HG03558 (cell line): ENCODE results near the gene AKAP13.
A peak's percentile ranks its signal among the peaks of the same experiment; 100 is the strongest.

Experiments used
- ATAC-seq: cut with Tn5 transposase; IDR thresholded peaks from one replicate; pipeline ENCODE4 v1.9.1; 2021; ENCODE audit warnings: moderate number of reproducible peaks; ENCODE audit not compliant: unreplicated experiment; ENCODE audit errors: extremely low read depth

Gene AKAP13

DNA sequence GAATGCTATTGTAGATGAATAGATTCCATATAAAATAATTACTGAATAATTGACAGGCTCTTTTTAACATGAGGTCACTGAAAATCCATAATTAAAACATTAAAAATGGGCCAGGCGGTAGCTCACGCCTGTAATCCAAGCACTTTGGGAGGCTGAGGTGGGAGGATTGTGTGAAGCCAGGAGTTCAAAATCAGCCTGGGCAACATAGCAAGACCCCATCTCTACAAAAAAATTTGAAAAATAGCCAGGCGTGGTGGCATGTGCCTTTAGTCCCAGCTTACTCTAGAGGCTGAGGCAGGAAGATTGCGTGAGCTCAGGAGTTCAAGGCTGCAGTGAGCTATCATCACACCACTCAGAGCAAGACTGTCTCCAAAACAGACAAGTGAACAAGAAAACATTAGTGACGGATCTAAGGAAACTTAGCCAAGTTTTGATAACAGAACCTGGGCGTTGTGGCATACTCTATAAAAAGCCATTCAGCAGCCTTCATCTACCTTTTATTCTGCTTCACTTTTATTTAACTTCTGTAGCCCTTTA is 303.8 kb downstream of the AKAP13 start:
- no peak for ATAC-seq

DNA sequence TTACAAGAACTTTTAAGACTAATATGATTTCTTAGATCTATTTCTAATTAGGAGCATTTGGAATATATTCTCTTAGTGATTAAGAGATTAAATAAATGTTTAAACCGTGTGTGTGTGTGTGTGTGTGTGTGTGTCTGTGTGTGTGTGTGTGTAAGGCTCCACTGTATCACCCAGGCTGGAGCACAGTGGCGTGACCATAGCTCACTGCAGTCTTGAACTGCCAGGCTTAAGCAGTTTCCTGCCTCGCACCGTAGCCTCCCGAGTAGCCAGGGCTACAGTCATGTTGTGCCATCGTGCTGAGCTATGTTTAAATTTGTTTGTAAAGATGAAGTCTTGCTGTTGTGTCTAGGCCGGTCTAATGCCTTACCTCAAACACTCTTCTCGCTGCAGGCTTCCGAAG is 305.0 kb downstream of the AKAP13 start:
- ATAC-seq: no peak

DNA sequence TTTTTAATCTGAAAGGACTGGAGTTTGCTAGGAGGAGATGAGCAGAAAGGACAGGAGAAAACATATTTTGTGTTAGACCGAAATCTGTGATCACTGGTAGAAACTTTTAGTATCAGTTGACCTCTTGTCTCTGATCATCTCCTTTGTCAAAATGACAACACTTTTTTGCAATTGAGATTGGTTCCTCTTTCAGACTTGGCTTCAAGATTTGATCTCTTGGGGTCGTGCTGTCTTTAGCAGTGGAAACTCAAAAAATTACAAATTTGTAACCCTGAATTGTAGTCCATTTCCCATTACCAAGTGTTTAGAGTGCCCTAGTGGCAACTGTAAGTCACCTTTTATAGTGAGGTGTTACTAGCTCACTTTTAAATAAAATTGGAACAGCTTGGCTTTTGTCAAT is 306.9 kb downstream of the AKAP13 start:
- no peak for ATAC-seq

DNA sequence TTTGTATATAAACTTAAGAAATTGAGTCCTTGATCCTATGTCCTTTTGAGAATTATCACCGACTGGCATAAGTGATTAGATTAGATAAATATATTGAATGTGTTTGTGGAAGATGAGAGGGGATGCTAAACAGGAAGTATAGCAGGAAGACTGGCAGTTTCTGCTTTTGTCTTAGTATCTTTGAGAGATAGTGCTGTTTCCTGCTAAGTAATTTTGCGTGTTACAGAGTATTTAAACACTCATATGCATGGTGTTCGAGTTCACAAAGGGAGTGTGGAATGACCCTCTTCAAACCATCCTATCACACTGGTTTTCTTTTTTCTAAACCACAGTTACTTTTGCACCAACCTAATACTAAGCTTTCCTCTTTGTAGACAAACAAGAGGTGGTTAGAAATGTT is 308.3 kb downstream of the AKAP13 start:
- no peak for ATAC-seq

DNA sequence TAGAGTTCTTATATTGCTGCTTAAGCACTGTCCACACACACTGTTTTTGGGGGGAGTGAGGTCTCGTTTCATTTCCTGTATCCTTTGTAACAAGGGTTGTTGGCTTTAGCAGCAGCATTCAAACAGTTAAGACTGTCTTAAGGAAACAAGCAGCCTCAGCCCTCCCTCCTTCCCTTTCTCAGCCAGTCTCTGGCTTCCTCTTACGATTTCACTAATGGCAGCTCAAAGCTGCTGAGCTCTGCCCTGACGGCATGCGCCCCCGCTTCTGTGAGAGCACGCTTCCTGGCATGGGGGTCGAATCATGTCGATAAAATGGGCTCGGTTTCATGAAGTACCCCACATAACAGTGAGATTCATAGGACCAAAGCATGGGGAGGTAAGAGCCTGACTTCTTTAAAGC is 309.3 kb downstream of the AKAP13 start:
- peak; percentile 22 for ATAC-seq

DNA sequence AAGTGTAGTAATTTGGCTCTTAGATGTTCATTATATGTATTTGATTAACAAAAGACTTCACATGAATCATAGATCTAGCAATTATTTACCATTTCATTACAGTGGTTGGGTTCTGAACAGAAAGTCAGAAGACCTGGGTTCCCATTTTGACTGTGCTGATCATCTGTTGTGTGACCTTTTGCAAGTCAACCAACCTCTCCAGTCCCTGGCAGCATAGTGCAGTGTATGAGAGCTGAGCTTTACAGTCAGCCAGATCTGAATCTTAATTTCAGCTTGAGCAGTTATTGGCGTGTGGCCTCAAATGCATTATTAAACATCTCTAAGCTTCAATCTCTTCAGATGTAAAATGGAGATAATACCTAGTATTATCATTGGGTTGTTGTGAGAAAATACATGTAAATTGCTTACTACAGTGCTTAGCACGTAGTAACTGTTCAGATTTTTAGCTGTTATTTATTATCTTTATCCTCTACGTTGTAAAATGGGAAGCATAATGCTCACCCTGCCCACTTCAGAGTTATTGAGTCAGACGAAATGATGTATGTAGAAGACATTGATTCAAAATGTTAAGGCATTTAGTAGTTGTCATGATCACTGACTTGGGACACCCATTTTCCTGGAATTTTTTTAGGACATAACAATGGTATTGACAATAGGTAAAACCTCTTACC is 310.3 kb downstream of the AKAP13 start:
- peak; percentile 35 for ATAC-seq

DNA sequence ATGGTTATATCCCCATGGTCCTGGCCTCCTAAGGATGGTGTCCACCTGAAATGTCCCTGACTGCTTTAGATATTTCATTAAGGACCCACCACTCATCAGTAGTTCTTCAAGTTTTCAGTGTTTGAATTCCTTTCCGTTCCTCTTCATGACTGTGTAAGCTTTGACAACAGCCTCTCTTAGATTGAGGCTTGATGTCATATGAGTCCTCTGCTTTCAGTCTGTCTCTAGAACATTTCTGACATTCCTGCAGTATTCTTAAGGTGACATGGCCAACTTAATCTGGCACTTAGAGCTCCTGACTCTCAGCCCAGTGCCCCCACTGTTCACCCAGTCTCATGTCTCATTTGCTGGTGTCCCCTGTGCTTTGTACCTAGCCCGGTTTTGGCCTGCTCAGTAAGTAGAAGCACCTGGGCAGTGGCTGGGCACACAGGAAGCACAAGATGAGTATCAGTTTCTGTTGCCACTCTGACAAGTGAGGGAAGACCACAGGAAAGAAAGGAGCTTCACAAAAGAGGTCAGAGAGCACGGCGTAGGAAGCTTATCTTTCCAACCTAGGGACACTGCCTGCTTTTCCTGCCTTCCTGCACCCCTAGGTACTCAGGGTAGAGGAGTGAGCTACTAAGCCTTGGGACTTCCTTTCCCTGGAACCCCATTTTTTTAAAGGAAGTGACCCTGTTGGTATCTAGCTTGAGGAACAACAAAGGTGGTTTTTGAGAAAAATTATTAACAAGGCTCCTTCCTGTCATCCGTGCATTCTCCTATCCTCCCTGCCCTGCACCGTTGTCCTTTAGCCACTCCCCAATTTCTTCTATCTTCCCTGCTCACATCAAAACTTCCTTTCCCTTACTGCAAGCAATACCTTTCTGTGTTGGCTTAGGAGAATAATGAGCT is 311.2 kb downstream of the AKAP13 start:
- no peak for ATAC-seq

DNA sequence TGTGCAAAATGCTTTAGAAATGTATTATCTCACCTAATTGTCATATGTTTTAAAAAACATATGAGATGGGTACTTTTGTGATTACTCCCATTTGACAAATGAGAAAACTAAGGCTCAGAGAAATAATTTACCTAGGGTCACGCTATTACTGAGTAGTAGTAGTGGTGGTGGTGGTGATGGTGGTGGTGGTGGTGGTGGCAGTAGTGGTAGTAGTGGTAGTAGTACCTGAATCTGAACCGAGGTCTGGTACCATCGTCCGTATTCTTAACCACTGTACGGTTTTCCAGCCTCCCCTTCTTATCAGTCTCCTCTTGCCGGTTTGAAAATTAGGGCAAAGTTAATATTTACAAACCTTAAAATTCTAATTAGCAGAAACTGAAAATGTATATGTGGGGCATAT is 311.9 kb downstream of the AKAP13 start:
- ATAC-seq: no peak

DNA sequence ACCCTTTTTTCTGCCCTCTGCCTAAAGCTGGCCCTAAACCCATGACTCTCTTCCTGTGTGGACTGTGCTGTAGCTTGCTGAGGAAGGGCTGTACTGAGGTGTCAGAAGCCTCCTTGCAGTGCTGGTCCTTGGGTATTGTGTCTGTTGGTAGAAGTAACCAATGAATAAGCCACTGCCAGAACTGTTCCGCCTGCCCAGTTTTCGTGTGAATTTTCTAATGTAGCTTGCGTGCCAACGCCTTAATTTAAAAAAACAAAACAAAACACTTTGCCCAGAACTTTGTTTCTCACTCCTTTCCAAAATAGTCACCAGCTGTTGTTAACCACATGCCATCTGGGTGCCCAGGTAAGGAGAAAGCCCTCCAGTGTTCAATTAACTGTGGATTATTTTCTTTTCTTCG is 312.5 kb downstream of the AKAP13 start:
- ATAC-seq: peak; percentile 26

DNA sequence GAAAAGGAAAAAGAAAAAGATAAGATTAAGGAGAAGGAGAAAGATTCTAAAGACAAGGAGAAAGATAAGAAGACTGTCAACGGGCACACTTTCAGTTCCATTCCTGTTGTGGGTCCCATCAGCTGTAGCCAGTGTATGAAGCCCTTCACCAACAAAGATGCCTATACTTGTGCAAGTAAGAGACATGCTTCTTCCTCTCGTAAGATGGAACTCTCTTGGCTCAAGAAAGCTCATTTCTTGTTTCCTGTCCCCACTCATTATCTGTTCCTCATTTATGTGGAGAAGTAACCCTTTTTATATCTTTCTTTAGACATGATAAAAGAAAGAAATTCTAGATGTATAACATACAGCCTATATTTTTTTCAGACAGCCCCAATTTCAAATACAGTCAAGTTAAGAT is 312.9 kb downstream of the AKAP13 start:
- ATAC-seq: no peak

DNA sequence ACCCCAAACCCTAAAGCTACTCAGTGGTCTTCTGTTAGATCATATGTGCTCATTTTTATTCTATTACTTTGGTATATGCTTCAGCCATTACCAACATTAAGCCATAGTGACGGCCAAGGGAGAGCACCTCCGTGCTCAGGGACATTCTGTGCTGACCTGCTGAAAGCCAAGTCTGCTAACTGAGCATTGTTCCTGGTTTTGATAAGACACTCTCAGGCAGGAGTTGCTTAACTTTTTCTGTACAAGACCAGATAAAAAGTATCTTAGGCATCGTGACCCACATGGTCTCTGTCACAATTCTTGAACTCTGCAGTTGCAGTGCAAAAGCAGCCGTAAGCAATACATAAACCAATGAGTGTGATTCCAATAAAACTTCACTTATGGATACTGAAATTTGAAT is 313.7 kb downstream of the AKAP13 start:
- ATAC-seq: no peak

DNA sequence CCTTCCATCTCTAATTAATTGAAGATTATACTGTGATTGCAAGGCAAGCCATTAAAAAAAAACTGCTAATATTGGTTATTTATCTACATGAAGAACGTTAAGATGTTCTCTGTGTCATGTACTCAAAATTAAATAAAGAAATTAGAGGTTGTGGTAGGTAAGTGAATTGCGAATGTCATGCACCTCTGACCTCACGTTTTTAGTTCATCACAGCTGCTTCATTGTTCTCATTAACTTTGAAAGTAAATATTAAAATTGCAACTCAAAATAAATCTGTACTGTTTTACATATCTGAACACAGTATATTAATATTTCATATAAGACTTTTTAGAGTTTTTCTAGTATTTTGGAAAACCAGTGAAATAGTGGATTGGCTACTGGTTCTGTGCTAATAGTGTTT is 320.4 kb downstream of the AKAP13 start:
- ATAC-seq: no peak

DNA sequence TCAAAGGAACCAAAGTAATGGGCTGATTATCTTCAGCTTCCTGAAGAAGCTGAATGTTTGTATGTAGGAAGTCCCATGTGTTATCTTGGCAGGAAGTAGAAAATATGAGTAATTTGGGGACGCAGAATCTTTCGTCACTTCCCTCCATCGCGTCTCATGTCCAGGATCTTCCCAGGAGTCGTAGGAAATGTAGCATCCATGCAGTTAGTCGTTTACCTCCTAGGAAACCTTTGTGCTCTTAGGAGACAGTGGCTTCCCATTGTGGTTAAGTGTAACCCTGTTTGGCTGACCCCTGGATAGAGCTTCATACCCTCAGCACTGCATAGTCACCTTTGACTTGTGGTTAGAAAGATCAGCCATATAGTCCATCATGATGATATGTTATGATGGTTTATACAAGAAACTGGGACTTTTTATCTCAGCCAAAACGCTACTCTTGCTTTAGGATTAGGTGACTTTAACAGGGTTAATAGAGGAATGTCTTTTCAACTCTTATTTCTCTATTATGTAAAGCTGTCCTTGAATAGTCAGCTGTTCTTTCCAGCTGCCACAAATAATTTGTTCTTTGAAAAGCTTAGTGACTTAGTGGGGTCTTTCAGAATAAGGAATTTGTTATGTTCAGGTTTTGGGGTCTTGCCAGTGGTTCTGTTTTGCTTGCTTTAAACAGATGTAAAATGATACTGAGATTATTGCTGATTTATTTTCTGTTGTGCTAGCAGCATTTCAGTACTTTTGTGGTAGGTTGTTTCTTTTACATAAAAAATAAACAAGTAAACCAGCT is 322.1 kb downstream of the AKAP13 start:
- ATAC-seq: no peak

DNA sequence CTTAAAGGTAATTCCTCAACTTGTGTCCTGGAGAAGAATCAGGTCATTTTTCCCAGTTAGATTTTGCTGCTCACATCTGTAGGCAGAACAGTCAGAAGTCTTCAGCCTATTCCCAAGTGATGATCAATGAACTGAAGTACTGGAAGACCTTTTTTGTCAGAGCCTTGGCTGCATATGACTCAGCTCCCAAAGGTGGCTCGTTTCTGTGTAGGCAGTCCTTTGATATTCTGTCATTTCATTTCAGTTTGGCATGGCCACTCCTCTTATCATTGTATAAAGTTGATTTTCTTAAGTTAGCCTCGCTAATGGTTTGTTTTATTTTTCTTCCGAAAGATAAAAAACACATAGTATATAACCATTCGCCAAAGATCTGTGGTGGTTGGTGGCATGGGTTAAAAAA is 323.7 kb downstream of the AKAP13 start:
- ATAC-seq: no peak

DNA sequence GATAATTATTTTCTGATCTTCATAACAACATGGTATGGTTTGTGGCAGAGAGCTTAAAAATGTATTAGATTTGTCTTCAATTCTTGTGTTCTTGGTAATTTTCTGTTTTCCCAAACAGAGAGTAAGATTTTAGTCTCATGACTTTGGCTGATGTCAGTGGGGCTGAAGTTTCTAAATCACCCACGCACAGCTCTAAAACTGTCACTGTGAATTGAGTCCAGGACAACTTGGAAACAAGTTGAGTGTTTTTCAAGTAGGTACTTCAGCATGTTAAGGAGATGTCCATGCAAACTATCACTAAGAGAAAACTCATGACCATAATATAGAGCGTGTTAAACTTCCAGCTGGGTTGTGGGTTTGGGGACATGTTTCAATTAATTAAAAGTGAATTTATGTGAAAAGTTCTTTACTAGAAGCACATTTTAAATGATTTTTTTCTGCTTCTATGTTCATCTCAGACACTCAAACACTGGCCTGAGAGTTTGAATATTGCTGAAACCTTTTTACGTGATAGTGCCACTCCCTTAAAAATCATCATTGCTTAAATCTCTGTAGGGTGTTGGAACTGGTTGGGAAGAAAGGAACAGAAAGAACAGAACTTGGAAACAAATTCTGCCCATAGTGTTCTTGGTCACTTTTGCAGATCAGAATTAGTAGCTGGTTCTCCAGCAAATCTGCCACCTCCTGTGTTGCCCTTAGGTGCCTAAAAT is 324.5 kb downstream of the AKAP13 start:
- ATAC-seq: no peak

DNA sequence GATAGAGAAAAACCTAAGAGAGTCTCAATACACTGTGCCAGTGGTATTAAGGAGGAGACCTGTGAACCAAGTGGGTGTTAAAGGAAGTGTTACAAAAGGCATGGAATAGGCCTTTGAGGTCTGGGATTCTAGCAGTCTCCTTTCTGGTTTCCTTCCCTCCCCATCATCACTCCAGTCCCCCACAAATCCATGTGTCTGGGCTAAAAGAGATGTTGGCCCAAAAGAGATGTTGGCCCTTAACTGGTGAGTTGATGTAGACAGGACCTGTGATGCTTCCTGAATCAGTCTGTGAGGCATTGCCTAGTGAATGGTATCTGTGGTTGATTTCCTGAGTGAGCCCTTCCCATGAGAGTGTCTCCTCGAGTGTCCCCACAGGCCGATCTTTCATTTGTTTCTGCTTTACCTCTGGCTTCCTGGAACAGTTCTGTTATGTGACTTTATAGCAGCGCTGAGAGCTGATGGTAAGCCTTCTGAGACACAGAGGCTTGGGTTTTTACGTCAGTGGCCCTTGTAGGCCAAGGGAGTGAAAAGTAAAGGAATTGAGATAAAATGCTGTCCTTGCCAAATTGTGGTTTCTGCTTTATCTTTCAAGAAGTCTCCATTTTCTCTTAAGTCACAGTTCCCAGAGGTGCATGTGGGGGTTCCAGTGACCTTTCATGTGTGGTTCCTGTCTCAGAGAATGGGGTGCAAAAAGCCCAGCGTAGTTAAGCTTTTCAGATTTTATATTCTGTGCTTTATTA is 326.5 kb downstream of the AKAP13 start:
- ATAC-seq: no peak

DNA sequence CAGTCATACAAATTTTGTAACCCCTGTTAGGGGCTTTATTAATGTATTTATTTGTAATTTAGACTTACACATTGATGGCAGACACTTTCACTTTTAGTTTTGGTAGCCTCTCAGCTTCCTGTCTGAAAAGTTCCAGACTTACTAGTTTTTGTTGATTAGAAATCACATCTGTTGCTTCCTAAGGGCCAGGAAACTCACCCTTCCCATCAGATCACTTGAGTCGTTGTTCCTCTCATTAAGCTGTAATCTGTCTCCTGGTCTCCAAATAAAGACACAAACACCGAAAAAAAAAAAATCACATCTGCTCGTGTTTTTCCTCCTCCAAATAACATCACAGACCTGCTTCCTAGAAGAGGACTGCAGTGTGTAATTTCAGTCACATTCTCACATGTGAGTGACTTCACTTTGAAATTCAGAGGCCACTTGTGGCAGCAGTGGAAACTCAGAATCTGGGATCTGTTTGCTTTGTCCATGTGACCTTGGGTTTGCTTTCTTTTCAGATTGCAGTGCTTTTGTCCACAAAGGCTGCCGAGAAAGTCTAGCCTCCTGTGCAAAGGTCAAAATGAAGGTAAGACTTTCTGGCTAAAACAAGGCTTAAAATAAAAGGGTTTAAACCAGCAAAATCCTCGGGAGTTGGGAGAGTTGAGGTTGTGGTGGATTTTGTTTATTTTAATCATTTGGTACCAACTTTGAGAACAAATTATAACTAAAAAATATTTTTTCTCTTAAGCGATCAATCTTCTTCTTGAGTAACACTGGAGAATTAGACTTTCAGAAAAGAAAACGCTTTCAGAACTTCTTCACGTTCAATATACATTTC is 327.3 kb downstream of the AKAP13 start:
- ATAC-seq: no peak

DNA sequence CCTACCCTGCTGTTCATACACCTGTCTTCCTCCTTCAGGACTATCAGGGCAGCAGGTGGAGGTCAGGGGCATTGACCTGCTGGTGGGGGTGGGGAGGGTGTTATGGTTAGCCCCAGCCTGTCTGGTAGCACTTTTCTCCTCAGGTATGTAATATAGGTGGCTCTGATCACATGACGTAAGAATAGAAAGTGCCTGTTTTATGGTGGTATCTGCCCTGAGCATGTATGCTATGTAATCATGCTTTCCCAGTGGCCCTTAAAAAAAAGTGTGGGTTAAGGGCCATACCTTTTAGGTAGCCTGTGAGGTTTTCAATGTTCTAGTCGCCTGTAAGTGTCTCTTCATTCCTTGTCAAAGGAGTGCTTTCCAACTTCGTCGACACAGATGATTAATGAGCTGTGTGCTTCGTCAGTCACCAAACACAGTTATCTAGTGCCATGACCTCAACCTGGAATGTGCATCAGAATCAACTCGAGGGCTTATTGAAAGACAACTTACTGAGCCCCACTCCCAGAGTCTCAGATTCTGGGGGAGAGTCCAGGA is 328.1 kb downstream of the AKAP13 start:
- no peak for ATAC-seq
